Measurements from ENCODE around the gene NRXN3.

- TF ChIP-seq CTCF (conservative IDR thresholded peaks at IDR 0.05; ENCODE audit: low read depth in 2 of 2) (no peak), EZH2 (IDR thresholded peaks at IDR 0.05; ENCODE audit: low read depth, unreplicated experiment) (no peak), CREB1 (CRISPR knock-in tag; IDR thresholded peaks at IDR 0.05; ENCODE audit: low read depth) (no peak), POLR2AphosphoS5 (IDR thresholded peaks at IDR 0.05; ENCODE audit: low read depth) (no peak), EZH2phosphoT487 (IDR thresholded peaks at IDR 0.05; ENCODE audit: unreplicated experiment) (no peak), REST (IDR thresholded peaks at IDR 0.05; ENCODE audit: unreplicated experiment) (no peak), ZNF462 (CRISPR knock-in tag; IDR thresholded peaks at IDR 0.05) (no peak), JUNB (IDR thresholded peaks at IDR 0.05; ENCODE audit: unreplicated experiment) (no peak), ZNF114 (CRISPR knock-in tag; IDR thresholded peaks at IDR 0.05) (no peak), ETS1 (IDR thresholded peaks at IDR 0.05) (no peak), STAT1 (IDR thresholded peaks at IDR 0.05; ENCODE audit: unreplicated experiment) (no peak), NANOG (IDR thresholded peaks at IDR 0.05; ENCODE audit: borderline replicate concordance) (no peak), ZNF331 (CRISPR knock-in tag; IDR thresholded peaks at IDR 0.05; ENCODE audit: low read depth) (no peak)
Measured at GRCh38 chr14:79331830-79332229, 1161.7 kb downstream of the NRXN3 start.

Data from GM23338 (cell line).